A673 (cell line): ENCODE data around the gene ZNF24. TPM values are rescaled to one million over a fixed set of nuclear protein-coding genes. Genes with fewer than 3 reads are reported as not detected.
A peak's percentile ranks its signal among the peaks of the same experiment; 100 is the strongest.

Experiments used
- BruUV-seq: library from RNA; stranded (reverse); fragments of 400-500 nt; replicated peaks from 2 replicates; lab custom pipeline; 2021; lab: Mats Ljungman, UMichigan
- CTCF ChIA-PET: fragments of 300-600 bp; sonication (Branson Sonifier 250); formaldehyde crosslinking; loops from one replicate; lab custom pipeline; 2022; ENCODE audit warnings: antibody characterized with exemption; lab: Charles Lee
- POLR2A ChIA-PET: fragments of 300-600 bp; sonication (Branson Sonifier 250); formaldehyde crosslinking; loops from one replicate; lab custom pipeline; 2022; ENCODE audit warnings: antibody characterized with exemption; ENCODE audit not compliant: low non-redundant PET; lab: Charles Lee
- DNase-seq: peaks from one replicate; pipeline ENCODE4 v3.0.0-alpha.2; 2015; ENCODE audit warnings: low spot score
- H3K27ac ChIP-seq: fragments of 200-600 bp; sonication (generic); 2 replicates; pipeline ENCODE4 v1.5.1; 2016; ENCODE audit warnings: mixed run types, low read depth, mild to moderate bottlenecking, mixed read lengths, antibody characterized with exemption, low read length; ENCODE audit not compliant: poor library complexity, severe bottlenecking
- H3K27me3 ChIP-seq: fragments of 200-600 bp; sonication (generic); replicated peaks from 2 replicates; pipeline ENCODE4 v1.6.1; 2017; ENCODE audit warnings: mixed run types, low read depth, mild to moderate bottlenecking, mixed read lengths, antibody characterized with exemption, low read length; ENCODE audit not compliant: insufficient read depth, poor library complexity
- H3K36me3 ChIP-seq: fragments of 200-600 bp; sonication (generic); 2 replicates; pipeline ENCODE4 v1.6.1; 2016; ENCODE audit warnings: mixed run types, mild to moderate bottlenecking, mixed read lengths, antibody characterized with exemption, low read length; ENCODE audit not compliant: insufficient read depth, poor library complexity, severe bottlenecking
- H3K4me1 ChIP-seq: fragments of 200-600 bp; sonication (generic); 2 replicates; pipeline ENCODE4 v1.6.1; 2017; ENCODE audit warnings: mixed run types, mild to moderate bottlenecking, mixed read lengths, antibody characterized with exemption, low read length; ENCODE audit not compliant: insufficient read depth, poor library complexity, severe bottlenecking
- H3K4me3 ChIP-seq: fragments of 200-600 bp; sonication (generic); 2 replicates; pipeline ENCODE4 v1.5.1; 2016; ENCODE audit warnings: low read depth, mixed run types, mild to moderate bottlenecking, mixed read lengths, low read length; ENCODE audit not compliant: poor library complexity, severe bottlenecking
- H3K9me3 ChIP-seq: fragments of 200-600 bp; sonication (generic); 2 replicates; pipeline ENCODE4 v1.6.1; 2016; ENCODE audit warnings: mixed run types, low read depth, mild to moderate bottlenecking, mixed read lengths, antibody characterized with exemption, low read length; ENCODE audit not compliant: poor library complexity, severe bottlenecking
- EZH2 ChIP-seq: fragments of 200-600 bp; sonication (generic); IDR thresholded peaks from 2 replicates; pipeline ENCODE4 v1.6.1; 2017; ENCODE audit warnings: borderline replicate concordance, low read depth, mild to moderate bottlenecking, mixed read lengths, antibody characterized with exemption, low read length; ENCODE audit not compliant: poor library complexity, severe bottlenecking
- intact Hi-C: fragments of 100-400 bp; cut with micrococcal nuclease; formaldehyde crosslinking; loops from one replicate; pipeline ENCODE4 v1.10.0; 2022; ENCODE audit not compliant: unreplicated experiment
- total RNA-seq: library from RNA; stranded (reverse); gene quantifications from 2 replicates; pipeline ENCODE4 v1.2.3, GENCODE V29; 2021
- TF ChIP-seq, protein P1 (sequence below): fragments of 300-800, 200-600 bp; sonication (generic); conservative IDR thresholded peaks from 2 replicates; pipeline ENCODE4 v1.5.1; 2017; ENCODE audit warnings: low read depth, mild to moderate bottlenecking, antibody characterized with exemption, low read length, moderate library complexity, mixed read lengths

ZNF24 gene
- total RNA-seq, 1 experiment from 2014 or later = 63.3 TPM

DNA sequence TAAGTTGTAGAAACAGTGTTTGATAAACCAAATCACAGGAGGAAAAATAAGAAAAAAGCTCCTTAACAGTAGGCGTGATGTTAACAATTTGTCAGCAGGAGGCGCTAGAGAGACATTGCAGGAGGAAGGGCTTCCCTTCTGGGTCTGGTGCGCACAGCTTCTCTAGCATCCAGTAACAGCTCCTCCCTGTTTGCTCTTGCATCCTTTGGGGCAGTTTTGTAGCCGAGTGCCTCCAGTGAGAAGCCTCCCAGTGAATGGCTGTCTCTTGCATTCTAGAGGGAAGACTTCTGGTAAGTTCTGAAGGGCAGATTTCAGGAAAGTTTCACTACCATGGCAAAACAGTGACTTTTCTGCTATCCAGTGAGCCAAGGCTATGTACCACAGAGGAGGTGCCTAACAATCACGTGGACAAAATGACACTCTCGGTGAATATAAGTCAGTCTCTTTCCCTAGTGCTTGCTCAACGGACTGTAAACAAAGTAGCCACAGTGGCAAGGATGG is 42.4 kb upstream of the ZNF24 start:
- POLR2A ChIA-PET = no interaction called here
- Histone ChIP-seq H3K27me3 (peaks cover 51% of the 10 kb centered on the region), H3K36me3 (no peaks in the 10 kb centered on the region), H3K4me3 (no peak overlapping the region), H3K27ac (no peak overlapping the region), H3K9me3 (no peaks in the 10 kb centered on the region), H3K4me1 (no peaks in the 10 kb centered on the region)
- CTCF ChIA-PET = interaction anchor here (1.1 kb wide), 1 partner anchor 11 kb away, joined by 4 read pairs; no protein-coding TSS in a partner anchor
- intact Hi-C loops = loop anchor here (5.0 kb wide), 1 partner anchor 371 kb away; no protein-coding TSS in a partner anchor
- TF ChIP-seq EZH2 = no peak
- TF ChIP-seq, protein P1, sequence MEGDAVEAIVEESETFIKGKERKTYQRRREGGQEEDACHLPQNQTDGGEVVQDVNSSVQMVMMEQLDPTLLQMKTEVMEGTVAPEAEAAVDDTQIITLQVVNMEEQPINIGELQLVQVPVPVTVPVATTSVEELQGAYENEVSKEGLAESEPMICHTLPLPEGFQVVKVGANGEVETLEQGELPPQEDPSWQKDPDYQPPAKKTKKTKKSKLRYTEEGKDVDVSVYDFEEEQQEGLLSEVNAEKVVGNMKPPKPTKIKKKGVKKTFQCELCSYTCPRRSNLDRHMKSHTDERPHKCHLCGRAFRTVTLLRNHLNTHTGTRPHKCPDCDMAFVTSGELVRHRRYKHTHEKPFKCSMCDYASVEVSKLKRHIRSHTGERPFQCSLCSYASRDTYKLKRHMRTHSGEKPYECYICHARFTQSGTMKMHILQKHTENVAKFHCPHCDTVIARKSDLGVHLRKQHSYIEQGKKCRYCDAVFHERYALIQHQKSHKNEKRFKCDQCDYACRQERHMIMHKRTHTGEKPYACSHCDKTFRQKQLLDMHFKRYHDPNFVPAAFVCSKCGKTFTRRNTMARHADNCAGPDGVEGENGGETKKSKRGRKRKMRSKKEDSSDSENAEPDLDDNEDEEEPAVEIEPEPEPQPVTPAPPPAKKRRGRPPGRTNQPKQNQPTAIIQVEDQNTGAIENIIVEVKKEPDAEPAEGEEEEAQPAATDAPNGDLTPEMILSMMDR = peak; percentile 89
- peak; percentile 80 for DNase-seq
- BruUV-seq = no TSS peak

DNA sequence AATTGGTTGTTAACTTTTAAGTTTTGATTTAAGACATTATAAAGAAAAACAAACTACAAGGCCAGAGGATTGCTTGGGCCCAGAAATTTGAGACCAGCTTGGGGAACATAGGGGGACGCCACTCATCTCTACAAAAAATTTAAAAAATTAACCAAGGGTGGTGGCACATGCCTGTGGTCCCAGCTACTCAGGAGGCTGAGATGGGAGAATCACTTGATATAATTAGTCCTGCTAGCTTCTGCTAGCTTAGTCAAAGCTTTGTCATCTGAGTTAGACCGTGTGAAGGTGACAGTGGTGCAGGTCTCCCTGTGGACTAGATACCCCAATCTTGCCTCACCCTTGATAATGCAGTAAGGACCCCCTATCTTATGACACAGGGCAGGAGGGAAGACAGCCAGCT is 38.9 kb upstream of the ZNF24 start:
- Histone ChIP-seq H3K36me3 (no peaks in the 10 kb centered on the region), H3K4me3 (no peak overlapping the region), H3K4me1 (peaks cover under 1% of the 10 kb centered on the region), H3K9me3 (no peaks in the 10 kb centered on the region), H3K27ac (no peak overlapping the region), H3K27me3 (peaks cover 30% of the 10 kb centered on the region)
- TF ChIP-seq, protein P1 = no peak
- TF ChIP-seq EZH2 = no peak
- no peak for DNase-seq
- intact Hi-C loops = no loop called here
- POLR2A ChIA-PET = no interaction called here
- no TSS peak for BruUV-seq
- CTCF ChIA-PET = no interaction called here

DNA sequence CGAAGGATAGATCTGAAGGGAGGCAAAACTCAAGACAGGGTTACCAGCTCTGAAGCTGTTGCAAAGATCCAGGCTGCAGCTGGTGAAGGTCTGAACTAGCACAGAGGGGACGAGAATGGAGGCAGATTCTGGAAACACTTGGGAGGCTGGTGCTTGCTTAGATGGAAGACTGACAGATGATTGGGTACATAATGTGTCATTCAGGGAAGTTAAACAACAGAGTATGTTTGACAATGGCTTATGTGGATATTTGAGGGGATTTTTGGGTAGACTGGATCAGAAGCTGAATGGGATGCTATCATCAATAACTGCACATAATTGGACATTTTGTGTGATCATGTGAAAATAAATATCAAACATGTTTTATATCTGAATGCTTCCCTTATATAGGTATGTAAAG is 35.2 kb upstream of the ZNF24 start:
- Histone ChIP-seq H3K27me3 (peaks cover 15% of the 10 kb centered on the region), H3K36me3 (no peaks in the 10 kb centered on the region), H3K4me1 (peaks cover 6% of the 10 kb centered on the region), H3K4me3 (no peak overlapping the region), H3K9me3 (no peaks in the 10 kb centered on the region), H3K27ac (no peak overlapping the region)
- BruUV-seq = no TSS peak
- no peak for DNase-seq
- intact Hi-C loops = no loop called here
- TF ChIP-seq EZH2 = no peak
- TF ChIP-seq, protein P1 = no peak
- CTCF ChIA-PET = no interaction called here
- POLR2A ChIA-PET = no interaction called here
